NCI-H2196 treated with DMSO at 0.1 percent for 48 hours (cell line): ENCODE results near the gene SMTNL1.

Experiments
- DNase-seq: peaks from one replicate; lab custom pipeline; 2025; ENCODE audit not compliant: unreplicated experiment; lab: John Stamatoyannopoulos, UW

SMTNL1 gene

DNA sequence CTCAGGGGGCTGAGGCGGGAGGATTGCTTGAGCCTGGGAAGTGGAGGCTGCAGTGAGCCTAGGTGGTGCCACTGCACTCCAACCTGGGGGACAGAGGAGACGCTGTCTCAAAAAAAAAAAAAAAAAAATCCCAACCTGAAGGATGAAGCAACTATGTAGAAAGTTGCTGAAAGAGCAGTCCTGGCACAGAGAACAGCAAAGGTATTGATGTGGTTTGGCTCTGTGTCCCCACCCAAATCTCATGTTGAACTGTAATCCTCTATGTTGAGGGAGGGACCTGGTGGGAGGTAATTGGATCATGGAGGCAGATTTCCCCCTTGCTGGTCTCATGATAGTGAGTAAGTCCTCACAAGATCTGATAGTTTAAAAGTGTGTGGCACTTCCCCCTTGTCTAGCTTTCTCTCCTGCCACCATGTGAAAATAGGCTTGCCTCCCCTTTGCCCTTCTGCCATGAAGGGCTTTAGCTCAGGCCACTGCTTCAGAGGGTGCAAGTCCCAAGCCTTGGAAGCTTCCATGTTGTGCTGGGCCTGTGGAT is 49.4 kb downstream of the SMTNL1 start:
- no peak for DNase-seq

DNA sequence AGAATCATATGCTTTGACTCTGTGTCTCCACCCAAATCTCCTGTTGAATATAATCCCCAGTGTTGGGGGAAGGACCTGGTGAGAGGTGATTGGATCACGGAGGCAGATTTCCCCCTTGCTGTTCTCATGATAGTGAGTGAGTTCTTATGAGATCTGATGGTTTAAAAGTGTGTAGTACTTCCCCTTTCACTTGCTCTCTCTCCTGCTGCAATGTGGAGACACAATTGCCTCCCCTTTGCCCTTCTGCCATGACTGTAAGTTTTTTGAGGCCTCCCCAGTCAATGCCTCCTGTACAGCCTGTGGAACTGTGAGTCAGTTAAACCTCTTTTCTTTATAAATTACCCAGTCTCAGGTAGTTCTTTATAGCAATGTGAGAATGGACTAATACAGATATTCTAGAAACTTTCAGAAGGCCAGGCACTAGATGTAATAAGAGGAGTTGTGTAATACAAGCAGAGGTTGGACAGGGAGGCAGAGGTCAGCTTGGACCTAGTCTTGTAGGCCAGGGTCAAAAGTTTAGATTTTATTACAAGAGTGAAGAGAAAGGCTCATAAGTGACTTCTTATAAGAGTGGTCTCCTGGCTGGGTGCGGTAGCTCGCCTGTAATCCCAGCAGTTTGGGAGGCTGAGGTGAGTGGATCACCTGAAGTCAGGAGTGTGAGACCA is 50.8 kb downstream of the SMTNL1 start:
- no peak for DNase-seq

DNA sequence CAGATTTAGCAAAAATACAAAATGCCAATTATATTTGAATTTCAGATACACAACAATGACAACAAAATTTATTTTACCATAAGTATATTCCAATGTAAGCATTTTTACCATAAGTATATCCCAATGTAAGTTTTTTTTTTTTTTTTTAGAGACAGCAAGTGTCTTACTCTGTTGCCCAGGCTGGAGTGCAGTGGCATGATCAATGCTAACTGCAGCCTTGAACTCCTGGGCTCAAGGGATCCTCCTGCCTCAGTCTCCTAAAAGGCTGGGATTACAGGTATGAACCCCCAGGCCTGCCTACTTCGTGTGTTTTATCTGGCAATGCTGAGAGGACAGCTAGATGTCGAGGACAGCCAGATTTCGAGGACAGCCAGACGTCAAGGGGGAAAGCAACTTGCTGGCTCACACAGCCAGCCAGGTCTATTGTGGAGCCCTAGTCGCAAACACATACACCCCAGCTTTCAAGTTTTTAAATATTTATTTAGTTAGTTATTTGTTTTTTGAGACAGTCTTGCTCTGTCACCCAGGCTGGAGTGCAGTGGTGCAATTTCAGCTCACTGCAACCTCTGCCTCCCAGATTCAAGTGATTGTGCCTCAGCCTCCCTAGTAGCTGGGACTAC is 59.0 kb downstream of the SMTNL1 start:
- DNase-seq: no peak

DNA sequence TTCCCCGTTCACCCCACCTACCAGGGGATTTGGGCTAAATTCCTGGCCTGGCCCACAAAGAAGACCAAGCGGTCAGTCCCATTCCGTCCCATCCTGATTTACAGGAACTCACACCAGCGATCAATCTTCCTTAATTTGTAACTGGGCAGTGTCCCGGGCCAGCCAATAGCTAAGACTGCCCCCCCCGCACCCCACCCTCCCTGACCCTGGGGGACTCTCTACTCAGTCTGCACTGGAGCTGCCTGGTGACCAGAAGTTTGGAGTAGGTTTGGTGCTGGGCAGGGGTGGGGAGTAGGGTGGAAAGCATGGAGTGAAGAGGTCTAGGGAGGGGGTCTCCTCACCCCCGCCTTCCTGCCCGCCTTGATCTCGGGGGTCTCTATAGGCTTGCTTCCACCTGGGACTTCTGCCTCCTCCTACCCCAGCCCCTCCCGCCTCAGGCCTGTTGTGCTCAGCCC is 60.1 kb downstream of the SMTNL1 start, which contains the start of gene SERPING1:
Gene SERPING1 (plus strand): TSS at position 225 of the 455 bp plus-strand sequence. CDS start 586 bp downstream, outside the sequence.
- DNase-seq: no peak

DNA sequence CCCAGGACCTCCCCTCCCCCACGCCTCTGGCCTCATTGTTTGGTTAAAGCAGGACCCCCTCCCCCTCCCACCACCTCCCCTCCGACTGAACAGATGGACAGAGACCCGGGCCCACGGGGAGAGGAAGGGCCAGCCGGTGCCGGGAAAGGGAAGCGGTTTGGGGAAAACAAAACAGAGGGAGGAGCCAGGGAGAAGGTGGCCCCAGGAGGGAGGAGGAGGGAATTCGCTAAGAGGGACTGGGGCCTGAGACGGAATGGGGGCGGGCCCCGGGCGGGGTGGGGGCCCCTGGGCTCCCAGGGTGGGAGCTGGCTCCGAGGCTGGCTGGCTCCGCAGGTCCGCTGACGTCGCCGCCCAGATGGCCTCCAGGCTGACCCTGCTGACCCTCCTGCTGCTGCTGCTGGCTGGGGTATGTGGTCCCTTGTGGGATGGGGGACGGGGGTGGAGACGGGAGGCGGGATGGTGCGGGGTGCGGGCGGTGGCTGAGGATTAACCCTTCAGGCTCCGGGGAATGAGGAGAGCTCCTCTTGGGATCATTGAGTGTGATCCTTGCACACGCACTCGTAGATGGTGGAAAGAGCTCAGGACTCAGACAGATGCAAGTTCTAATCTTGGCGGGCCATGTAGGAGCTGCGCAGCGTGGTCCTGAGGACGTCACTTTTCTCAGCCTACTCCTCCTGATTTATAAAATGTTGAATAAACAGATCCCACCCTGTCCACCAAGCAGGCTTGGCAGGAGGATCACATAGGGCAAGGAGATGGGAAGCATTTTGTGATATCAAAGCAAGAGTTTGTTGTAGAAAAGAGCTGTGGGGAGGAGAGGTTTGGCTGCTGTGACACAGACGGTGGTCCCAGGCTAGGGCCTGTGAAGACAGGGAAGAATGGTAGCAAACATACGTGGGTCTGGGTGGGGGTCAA is 60.8 kb downstream of the SMTNL1 start:
- DNase-seq: no peak

DNA sequence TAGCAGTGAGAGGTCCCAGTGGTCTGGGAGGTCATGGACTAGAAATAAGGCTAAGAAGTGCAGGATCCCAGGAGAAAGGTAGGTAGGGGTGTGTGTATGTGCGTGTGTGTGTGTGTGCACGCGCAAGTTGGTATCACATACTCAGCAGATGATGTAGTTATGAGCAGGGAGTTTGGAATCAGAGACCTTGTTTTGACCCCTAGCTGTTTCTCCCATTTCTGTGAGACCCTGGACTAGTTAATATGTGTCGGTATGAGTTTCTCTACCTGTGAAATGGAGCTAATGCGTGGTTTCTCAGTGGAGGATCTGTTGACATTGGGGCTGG is 61.4 kb downstream of the SMTNL1 start:
- DNase-seq: no peak

DNA sequence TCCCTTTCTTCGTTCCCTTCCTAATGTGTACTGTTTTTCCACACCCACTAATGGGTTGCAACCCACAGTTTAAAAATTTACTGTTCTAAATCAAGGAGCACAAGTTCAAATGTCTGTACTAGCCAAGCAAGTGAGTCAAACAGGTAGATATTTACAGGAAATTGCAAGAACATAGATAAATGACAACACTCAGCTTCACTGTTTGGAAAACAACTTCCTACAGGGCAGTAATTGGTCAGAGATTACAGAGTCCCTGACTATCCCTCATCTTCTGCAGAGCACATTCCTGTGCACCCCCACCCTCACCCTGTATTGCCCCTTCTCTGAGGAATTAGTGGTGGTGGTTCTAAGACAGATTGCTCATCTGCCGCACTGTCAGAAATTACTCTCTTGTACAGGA is 62.0 kb downstream of the SMTNL1 start:
- DNase-seq: no peak
